ENCODE measurements around the gene IPCEF1.
"Not testable (repeated sequence)": the region's sequence is repeated elsewhere in the genome, so short reads cannot be mapped to it uniquely, and the experiment has no call there.

The IPCEF1 gene

GRCh38 chr6:154320181-154320580, 36.4 kb downstream of the IPCEF1 start:
- TF ChIP-seq TAF1 (IDR thresholded peaks at IDR 0.05; ENCODE audit: borderline replicate concordance, low read depth, low read length) (no peak), POLR2A (IDR thresholded peaks at IDR 0.05; ENCODE audit: low read depth, low read length) (no peak), POLR2AphosphoS5 (IDR thresholded peaks at IDR 0.05; ENCODE audit: low read depth, low read length) (no peak)
- FAIRE-seq (no peak), DNase-seq (ENCODE audit: insufficient read length) (no peak)

- TF ChIP-seq POLR2A (IDR thresholded peaks at IDR 0.05; ENCODE audit: low read depth, low read length) (no peak), TAF1 (IDR thresholded peaks at IDR 0.05; ENCODE audit: borderline replicate concordance, low read depth, low read length) (no peak), POLR2AphosphoS5 (IDR thresholded peaks at IDR 0.05; ENCODE audit: low read depth, low read length) (no peak)
- FAIRE-seq: no peak
- DNase-seq (ENCODE audit: insufficient read length): no peak
Observed at GRCh38 chr6:154319231-154319858, 37.3 kb downstream of the IPCEF1 start.

GRCh38 chr6:154318721-154319120, 37.9 kb downstream of the IPCEF1 start:
- FAIRE-seq (no peak), DNase-seq (ENCODE audit: insufficient read length) (no peak)
- no peak for TF ChIP-seq POLR2A (IDR thresholded peaks at IDR 0.05; ENCODE audit: low read depth, low read length)
- no peak for TF ChIP-seq TAF1 (IDR thresholded peaks at IDR 0.05; ENCODE audit: borderline replicate concordance, low read depth, low read length)
- TF ChIP-seq POLR2AphosphoS5 (IDR thresholded peaks at IDR 0.05; ENCODE audit: low read depth, low read length): no peak

GRCh38 chr6:154316131-154316530, 40.5 kb downstream of the IPCEF1 start:
- TF ChIP-seq POLR2AphosphoS5 (IDR thresholded peaks at IDR 0.05; ENCODE audit: low read depth, low read length): no peak
- no peak for TF ChIP-seq POLR2A (IDR thresholded peaks at IDR 0.05; ENCODE audit: low read depth, low read length)
- no peak for TF ChIP-seq TAF1 (IDR thresholded peaks at IDR 0.05; ENCODE audit: borderline replicate concordance, low read depth, low read length)
- DNase-seq (ENCODE audit: insufficient read length) (no peak), FAIRE-seq (no peak)

GRCh38 chr6:154314084-154314483, 42.5 kb downstream of the IPCEF1 start:
- FAIRE-seq (no peak), DNase-seq (ENCODE audit: insufficient read length) (no peak)
- TF ChIP-seq TAF1 (IDR thresholded peaks at IDR 0.05; ENCODE audit: borderline replicate concordance, low read depth, low read length): no peak
- no peak for TF ChIP-seq POLR2AphosphoS5 (IDR thresholded peaks at IDR 0.05; ENCODE audit: low read depth, low read length)
- TF ChIP-seq POLR2A (IDR thresholded peaks at IDR 0.05; ENCODE audit: low read depth, low read length): no peak

- DNase-seq (ENCODE audit: insufficient read length): no peak
- no peak for TF ChIP-seq POLR2A (IDR thresholded peaks at IDR 0.05; ENCODE audit: low read depth, low read length)
- TF ChIP-seq POLR2AphosphoS5 (IDR thresholded peaks at IDR 0.05; ENCODE audit: low read depth, low read length): no peak
- no peak for FAIRE-seq
Observed at GRCh38 chr6:154308986-154309385, 47.6 kb downstream of the IPCEF1 start.

- FAIRE-seq (no peak), DNase-seq (ENCODE audit: insufficient read length) (no peak)
- TF ChIP-seq TAF1 (IDR thresholded peaks at IDR 0.05; ENCODE audit: borderline replicate concordance, low read depth, low read length) (no peak), POLR2AphosphoS5 (IDR thresholded peaks at IDR 0.05; ENCODE audit: low read depth, low read length) (no peak), POLR2A (IDR thresholded peaks at IDR 0.05; ENCODE audit: low read depth, low read length) (no peak)
Observed at GRCh38 chr6:154307696-154308425, 48.7 kb downstream of the IPCEF1 start.

GRCh38 chr6:154307147-154307546, 49.5 kb downstream of the IPCEF1 start:
- not testable (repeated sequence) for DNase-seq (ENCODE audit: insufficient read length); FAIRE-seq

GRCh38 chr6:154306696-154307095, 49.9 kb downstream of the IPCEF1 start:
- DNase-seq (ENCODE audit: insufficient read length) (no peak), FAIRE-seq (peak; percentile 78)
- TF ChIP-seq TAF1 (IDR thresholded peaks at IDR 0.05; ENCODE audit: borderline replicate concordance, low read depth, low read length): no peak
- no peak for TF ChIP-seq POLR2AphosphoS5 (IDR thresholded peaks at IDR 0.05; ENCODE audit: low read depth, low read length)
- no peak for TF ChIP-seq POLR2A (IDR thresholded peaks at IDR 0.05; ENCODE audit: low read depth, low read length)

GRCh38 chr6:154304191-154304590, 52.4 kb downstream of the IPCEF1 start:
- FAIRE-seq (no peak), DNase-seq (ENCODE audit: insufficient read length) (no peak)
- no peak for TF ChIP-seq POLR2AphosphoS5 (IDR thresholded peaks at IDR 0.05; ENCODE audit: low read depth, low read length)
- TF ChIP-seq POLR2A (IDR thresholded peaks at IDR 0.05; ENCODE audit: low read depth, low read length): no peak
- TF ChIP-seq TAF1 (IDR thresholded peaks at IDR 0.05; ENCODE audit: borderline replicate concordance, low read depth, low read length): no peak

GRCh38 chr6:154303642-154304041, 53.0 kb downstream of the IPCEF1 start:
- FAIRE-seq; DNase-seq (ENCODE audit: insufficient read length): not testable (repeated sequence)

GRCh38 chr6:154301839-154302752, 54.5 kb downstream of the IPCEF1 start:
- no peak for FAIRE-seq
- DNase-seq (ENCODE audit: insufficient read length): peak; percentile 33
- no peak for TF ChIP-seq POLR2A (IDR thresholded peaks at IDR 0.05; ENCODE audit: low read depth, low read length)
- no peak for TF ChIP-seq TAF1 (IDR thresholded peaks at IDR 0.05; ENCODE audit: borderline replicate concordance, low read depth, low read length)
- TF ChIP-seq POLR2AphosphoS5 (IDR thresholded peaks at IDR 0.05; ENCODE audit: low read depth, low read length): no peak
